T-helper 1 cell (primary cell): Measurements from ENCODE around the gene EPHB3.

Experiments
- DNase-seq, 5 donors: peaks; one replicate each; pipeline ENCODE4 v3.0.0-alpha.2; 2012 to 2020

EPHB3 gene

DNA sequence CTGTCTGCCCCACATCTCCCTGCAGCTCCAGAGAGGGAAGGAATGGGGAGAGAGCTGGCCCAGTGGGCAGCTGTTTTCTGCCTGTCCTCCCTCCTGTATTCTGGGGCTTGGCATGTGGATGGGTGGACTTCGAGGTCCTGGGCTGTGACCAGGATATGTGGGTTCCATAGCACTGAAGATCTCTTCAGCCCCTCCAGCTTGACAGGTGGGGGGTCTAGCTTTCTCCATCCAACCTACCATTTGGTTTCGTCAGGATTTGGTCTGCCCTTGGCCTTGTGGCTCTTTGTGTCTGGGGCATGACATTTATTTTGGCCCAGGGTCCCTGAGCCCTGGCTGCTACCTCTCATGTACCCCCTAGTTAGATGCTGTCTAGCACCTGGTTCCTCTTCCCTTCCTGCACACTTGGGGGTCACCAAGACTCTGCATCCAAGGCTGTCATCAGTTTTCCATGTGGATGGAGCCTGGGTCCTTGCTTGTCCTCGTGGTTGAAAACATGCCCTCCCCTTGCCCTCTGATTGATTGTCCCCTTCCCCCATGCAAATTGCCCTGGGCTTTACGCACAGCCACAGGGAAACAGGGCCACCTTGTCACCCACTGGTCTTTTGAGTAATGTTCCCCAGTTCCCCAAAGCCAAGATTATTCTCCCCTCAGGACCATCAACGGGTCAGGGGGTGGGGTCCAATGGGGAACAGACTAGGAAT, 3.2 kb downstream of the EPHB3 start:
- no peak for DNase-seq

- no peak for DNase-seq
Observed at GRCh38 chr3:184565421-184566211, 4.0 kb downstream of the EPHB3 start.

DNA sequence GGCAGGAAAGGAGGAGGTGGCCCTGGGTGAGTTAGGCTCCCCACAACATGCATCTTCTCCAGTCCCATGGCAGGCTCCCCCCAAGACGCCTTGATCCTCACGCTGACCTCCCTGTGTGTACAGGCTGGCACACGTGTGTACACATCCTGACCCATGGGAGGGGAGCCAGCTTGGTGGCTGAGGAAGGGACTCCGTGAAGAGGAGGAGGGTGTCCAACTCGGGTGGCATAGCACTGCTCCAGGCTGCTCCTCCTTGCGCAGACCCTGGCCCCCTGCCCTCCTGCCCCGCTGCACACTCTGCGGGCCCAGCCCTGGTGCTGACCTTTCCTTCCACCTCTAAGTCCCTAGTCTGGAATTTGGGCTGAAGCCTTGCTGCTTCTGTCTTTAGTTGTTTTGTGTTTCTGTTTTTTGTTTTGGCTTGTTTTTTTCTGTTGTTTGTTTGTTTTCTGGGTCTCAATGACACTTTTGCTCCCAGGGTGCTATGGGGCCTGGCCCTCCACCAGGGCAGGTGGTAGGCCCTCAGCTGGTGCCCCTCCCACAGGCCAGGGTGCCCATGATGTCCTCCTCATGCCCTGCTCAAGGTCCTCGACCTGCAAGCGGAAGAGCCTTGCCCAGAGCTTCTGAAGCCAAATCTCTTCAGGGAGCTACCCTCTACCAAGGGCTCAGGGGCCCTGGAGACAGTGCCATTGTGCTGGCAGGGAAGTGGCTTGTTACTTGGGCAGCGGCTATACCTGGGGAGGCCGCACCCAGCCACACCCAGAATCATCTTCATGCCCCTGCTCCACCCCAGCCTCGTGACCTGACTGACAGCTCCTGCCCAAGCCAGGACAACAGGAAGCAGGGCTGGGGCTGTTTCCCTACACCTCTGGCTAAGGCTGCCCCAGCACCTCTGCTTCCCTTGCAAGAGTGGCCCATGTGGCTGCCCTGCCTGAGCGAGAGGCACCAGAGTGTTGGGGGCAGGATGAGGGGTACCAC, 5.1 kb downstream of the EPHB3 start:
- no peak for DNase-seq

DNA sequence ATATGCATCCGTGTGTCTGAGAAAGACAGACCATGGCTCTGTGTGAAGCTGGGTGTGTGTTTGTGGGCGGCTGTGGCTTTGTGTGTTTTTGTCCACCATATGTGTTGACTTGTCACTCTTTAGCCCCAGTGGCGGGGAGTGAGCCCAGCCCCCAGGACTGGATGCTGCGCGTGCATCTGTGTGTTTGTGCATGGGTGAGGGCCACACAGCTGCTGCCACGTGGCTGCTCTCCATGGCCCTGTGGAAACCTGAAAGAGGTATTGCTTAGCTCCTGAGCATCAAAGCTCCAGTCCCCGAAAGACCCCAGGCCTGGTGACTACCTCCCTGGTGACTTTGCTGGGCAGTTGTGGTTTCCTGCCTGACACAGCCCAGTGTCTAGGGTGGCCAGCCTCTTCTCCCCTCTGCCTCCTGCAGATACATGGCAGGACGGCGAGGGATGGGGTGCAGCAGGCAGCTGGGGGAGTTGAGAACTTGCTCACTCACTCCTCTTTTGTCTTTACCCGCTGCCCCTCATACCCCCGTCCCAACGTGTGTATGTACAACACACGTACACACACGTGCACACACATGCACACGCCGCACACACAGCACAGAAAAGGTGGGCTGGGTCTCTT, 6.5 kb downstream of the EPHB3 start:
- DNase-seq = no peak

DNA sequence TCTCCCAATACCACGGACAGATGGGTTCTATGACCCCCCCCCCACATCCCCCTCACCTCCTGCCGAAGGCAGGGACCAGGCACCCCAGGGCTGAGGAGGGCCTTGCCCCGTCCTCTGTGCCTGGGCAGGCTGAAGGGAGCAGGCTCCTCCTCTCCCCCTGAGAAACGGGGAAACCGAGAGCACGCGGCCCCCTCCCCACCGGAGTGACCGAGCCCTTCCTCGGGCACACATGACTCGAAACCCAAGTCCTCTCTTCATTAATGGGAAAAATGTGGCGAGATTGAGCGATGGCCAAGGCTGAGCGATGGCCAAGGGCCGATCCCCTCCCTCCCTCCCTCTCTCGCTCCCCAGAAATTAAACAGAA, 7.0 kb downstream of the EPHB3 start:
- DNase-seq = no peak

DNA sequence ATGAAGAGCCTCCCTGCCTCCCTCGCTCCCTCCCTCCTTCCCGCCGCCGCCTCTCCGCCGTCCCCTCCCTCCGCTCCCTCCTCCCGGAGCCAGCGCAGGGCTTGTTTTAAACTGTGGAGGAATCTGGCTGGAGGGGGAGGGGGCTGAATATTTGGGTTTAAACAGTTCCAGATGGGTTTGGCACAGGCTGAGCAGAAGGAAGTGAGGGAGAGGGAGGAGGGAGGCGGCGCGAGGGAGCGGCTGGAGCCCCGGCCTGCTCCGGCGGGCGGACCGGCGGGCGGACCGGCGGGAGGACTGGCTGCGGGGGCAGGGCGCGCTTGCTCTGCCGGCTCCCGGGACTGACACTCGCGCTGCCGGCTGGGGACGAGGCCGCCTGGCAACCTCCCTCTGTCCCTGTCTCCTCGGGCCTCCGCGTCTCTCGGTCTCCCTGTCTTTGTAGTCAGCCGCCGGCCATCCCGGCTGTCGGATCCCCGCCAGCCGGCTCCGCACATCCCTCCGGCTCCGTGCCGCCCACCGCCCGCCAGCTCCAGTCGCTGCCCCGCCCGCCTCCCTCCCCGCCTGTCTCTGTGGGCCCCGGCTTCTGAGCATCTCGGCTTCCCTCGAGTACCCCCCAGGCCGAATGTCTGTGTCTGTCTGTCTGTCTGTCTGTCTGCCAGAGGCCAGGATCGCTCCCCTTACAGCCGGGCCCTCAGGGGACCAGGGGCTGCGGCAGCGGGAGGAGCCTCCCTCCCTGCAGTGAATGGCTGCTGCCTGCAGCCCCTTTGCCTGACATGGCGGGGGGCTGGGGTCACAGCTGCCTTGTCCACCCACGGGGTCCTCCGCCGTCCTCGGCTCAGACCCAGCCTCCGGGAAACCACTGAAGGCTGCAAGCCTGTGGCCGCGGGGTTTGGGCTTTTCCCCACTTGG, 7.6 kb downstream of the EPHB3 start:
- DNase-seq = no peak

GRCh38 chr3:184570035-184570434, 8.4 kb downstream of the EPHB3 start:
- DNase-seq = no peak

DNA sequence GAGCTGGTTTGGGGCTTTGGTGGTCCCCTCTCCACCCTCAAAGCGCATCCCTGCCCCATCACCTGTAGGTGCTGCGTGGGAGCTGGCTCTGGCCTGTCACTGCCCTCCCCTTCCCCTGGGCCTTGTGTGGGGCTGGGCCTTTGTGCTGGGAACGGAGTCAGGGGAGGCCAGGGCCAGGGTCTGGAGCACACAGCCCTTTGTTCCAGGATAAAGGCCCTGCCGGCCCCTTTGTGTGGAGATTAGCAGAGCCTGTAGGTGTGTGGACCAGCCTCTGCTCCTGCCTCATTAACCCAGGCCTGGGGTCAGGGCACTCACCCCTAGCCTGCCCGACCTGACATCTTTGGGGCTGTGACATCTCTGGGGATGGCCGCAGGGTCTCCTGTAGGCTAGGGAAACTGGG, 8.9 kb downstream of the EPHB3 start:
- DNase-seq = no peak

DNA sequence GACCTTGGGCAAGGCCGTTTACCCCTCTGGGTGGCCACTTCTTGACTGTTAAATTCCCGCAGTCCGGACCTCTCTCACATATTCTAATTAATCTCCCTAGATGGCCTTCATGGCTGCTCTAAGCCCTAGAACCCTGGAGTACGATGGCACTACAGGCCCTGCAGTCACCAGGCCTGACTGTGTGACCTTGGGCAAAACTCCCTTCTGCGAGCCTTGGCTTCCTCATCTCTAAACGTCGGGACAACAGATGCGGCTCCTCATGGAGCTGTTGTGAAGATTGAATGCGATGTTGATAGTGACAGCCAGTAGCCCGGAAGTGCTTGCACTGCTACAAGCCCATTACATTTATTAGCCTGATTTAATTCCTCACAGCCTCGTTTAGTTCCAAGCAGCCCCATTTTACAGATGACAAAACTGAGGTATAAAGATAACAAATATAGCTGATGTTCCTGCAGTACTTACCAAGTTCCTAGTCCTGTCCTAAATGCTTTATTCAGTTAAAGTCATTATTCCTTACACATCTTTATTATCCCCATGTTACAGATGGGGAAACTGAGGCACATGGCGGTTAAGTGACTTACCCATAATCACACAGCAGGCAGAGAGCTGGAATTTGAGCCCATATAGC, 10.3 kb downstream of the EPHB3 start:
- no peak for DNase-seq

- no peak for DNase-seq
Observed at GRCh38 chr3:184572633-184573270, 11.2 kb downstream of the EPHB3 start.

DNA sequence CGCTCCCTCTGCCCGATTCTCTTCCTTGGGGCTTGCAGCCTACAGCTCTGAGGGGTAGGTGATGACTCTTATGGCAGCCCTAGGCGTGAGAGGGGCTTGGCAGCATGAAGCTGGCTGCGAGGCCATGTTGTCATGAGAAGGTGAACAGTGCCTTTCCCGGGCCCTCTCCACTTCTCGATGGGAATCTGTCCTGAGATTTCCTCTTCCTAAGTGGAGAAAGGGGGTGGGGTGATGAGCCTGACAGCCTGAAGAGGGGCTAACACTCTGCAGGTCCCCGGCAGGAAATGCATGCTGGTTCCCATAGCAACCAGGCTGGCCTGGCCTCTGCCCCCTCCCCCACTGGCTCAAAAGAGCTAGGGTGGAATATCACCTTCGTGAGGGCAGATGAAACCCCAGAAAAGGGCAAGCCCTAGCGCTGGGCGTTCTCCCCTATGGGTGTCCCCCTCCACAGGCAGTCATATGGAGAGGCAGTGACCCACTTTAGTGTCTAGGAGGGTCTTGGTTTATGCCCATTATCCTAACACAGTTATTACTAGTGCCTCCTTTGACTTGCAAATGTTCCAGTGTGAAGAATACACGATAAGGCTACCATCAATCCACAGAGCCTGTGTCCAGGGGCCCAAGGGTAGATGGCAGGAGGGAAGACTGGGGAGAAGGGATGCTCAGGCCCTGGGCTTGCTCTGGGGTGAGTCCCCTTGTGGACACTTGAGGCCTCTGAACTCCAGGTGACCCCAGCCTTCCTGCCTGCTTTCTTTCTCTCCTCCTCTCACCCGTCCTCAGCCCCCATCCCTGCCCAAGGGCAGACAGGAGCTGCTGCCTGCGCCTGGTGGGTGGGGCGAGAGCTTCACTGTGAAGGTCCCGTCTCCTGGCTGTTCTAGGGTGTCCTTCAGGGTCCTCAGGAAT, 13.2 kb downstream of the EPHB3 start:
- DNase-seq = no peak

DNA sequence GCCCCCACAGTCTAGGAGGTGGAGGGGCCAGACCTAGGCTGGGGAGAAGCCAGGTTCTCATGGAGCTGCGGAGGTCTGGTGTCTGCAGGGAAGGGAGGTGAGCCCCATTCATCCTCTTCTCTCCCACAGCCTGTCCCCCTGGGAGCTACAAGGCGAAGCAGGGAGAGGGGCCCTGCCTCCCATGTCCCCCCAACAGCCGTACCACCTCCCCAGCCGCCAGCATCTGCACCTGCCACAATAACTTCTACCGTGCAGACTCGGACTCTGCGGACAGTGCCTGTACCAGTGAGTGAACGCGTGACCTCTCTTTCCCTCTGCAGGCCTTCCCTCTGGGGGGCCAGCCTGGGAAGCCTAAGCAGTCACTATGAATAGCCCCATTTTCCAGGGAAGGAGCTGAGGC, 14.1 kb downstream of the EPHB3 start:
- no peak for DNase-seq

- no peak for DNase-seq
Observed at GRCh38 chr3:184576457-184577240, 15.1 kb downstream of the EPHB3 start.

- DNase-seq = no peak
Observed at GRCh38 chr3:184577546-184577945, 16.0 kb downstream of the EPHB3 start.

- DNase-seq = no peak
Observed at GRCh38 chr3:184578218-184578617, 16.6 kb downstream of the EPHB3 start.

- DNase-seq = no peak
Observed at GRCh38 chr3:184578822-184579221, 17.2 kb downstream of the EPHB3 start.

DNA sequence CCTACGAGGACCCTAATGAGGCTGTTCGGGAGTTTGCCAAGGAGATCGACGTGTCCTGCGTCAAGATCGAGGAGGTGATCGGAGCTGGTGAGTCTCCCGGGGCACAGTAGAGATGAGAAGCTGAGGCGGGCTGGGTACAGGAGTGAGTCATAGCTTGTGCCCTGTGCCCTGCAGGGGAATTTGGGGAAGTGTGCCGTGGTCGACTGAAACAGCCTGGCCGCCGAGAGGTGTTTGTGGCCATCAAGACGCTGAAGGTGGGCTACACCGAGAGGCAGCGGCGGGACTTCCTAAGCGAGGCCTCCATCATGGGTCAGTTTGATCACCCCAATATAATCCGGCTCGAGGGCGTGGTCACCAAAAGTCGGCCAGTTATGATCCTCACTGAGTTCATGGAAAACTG, 17.9 kb downstream of the EPHB3 start:
- no peak for DNase-seq

DNA sequence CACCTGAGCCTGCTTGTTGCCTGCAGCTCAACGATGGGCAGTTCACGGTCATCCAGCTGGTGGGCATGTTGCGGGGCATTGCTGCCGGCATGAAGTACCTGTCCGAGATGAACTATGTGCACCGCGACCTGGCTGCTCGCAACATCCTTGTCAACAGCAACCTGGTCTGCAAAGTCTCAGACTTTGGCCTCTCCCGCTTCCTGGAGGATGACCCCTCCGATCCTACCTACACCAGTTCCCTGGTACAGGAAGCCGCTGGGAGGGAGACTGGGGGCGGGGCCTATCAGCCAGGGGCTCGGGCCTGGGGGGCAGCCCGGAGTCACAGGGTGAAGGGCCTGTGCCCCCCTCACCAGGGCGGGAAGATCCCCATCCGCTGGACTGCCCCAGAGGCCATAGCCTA, 18.8 kb downstream of the EPHB3 start:
- DNase-seq = no peak

- no peak for DNase-seq
Observed at GRCh38 chr3:184581331-184581855, 19.8 kb downstream of the EPHB3 start.
